BLaER1 treated with 17β-estradiol and CSF1 and Interleukin-3, amounts not matched to agents 10 nM and 100 nM (cell line): ENCODE results near the gene MRPL20.
"Not testable (repeated sequence)": the region's sequence is repeated elsewhere in the genome, so short reads cannot be mapped to it uniquely, and the experiment has no call there.

Experiments used
- H3K27ac ChIP-seq, 11 experiments: shearing (Covaris generic); formaldehyde crosslinking; 2 replicates each; pipeline ENCODE4 v1.8.1; 2022
- H3K27me3 ChIP-seq, 11 experiments: shearing (Covaris generic); formaldehyde crosslinking; 2 replicates each; pipeline ENCODE4 v1.8.1; 2022
- H3K36me3 ChIP-seq, 11 experiments: shearing (Covaris generic); formaldehyde crosslinking; 2 replicates each; pipeline ENCODE4 v1.8.1; 2022
- H3K4me1 ChIP-seq, 10 experiments: shearing (Covaris generic); formaldehyde crosslinking; 2 replicates each; pipeline ENCODE4 v1.8.1; 2022
- H3K4me2 ChIP-seq, 11 experiments: shearing (Covaris generic); formaldehyde crosslinking; 2 replicates each; pipeline ENCODE4 v1.8.1; 2022
- H3K4me3 ChIP-seq, 10 experiments: shearing (Covaris generic); formaldehyde crosslinking; 2 replicates each; pipeline ENCODE4 v1.8.1; 2022
- H3K9ac ChIP-seq, 11 experiments: shearing (Covaris generic); formaldehyde crosslinking; 2 replicates each; pipeline ENCODE4 v1.8.1; 2022
- H3K9me3 ChIP-seq, 11 experiments: shearing (Covaris generic); formaldehyde crosslinking; replicated peaks in 1 of 11; 2 replicates each; pipeline ENCODE4 v1.8.1; 2022
- H4K20me1 ChIP-seq, 11 experiments: shearing (Covaris generic); formaldehyde crosslinking; 2 replicates each; pipeline ENCODE4 v1.8.1; 2022
- Cebpa-rat ChIP-seq, 11 experiments: shearing (Covaris generic); IDR thresholded peaks; 2 replicates each; pipeline ENCODE4 v1.8.1; 2022

The MRPL20 gene

GRCh38 chr1:1391225-1391624 lies 15.9 kb downstream of the MRPL20 start:
- Histone ChIP-seq H4K20me1 (peaks cover 29 to 98% (median 70%) of the 10 kb centered on the region in 11 experiments; a peak in 20 of 22 replicates), H3K4me2 (peak overlapping the region in 1 of 11 experiments; percentile 13; a peak in 2 of 22 replicates), H3K9ac (0 out of 22 replicates have a peak overlapping the region, but pooled peaks of 1 of the 11 experiments have one; percentile 15), H3K27ac (no peak overlapping the region), H3K9me3 (peaks cover 0 to 5% (median 0%) of the 10 kb centered on the region in 11 experiments; a peak in 2 of 22 replicates), H3K36me3 (peaks cover 100% of the 10 kb centered on the region in 11 experiments), H3K4me1 (peaks cover 0 to 32% (median 16%) of the 10 kb centered on the region in 10 experiments; a peak in 14 of 20 replicates), H3K4me3 (no peak overlapping the region), H3K27me3 (no peaks in the 10 kb centered on the region)
- no peak for TF ChIP-seq Cebpa-rat (IDR thresholded peaks at IDR 0.05)

- H3K27ac ChIP-seq: no peak overlapping the region
- H3K4me3 ChIP-seq: no peak overlapping the region
- no peaks in the 10 kb centered on the region for H3K27me3 ChIP-seq
- H3K9ac ChIP-seq: no peak overlapping the region; a peak in 2 of 22 replicates
- peaks cover 100% of the 10 kb centered on the region in 11 experiments for H3K36me3 ChIP-seq
- H3K9me3 ChIP-seq: peaks cover 0 to 5% (median 0%) of the 10 kb centered on the region in 11 experiments; a peak in 2 of 22 replicates
- H3K4me1 ChIP-seq: peaks cover 0 to 26% (median 14%) of the 10 kb centered on the region in 10 experiments; a peak in 14 of 20 replicates
- peaks cover 26 to 98% (median 71%) of the 10 kb centered on the region in 11 experiments; a peak in 20 of 22 replicates for H4K20me1 ChIP-seq
- peak overlapping the region in 2 of 11 experiments; percentile 13 to 55; a peak in 3 of 22 replicates for H3K4me2 ChIP-seq
- TF ChIP-seq Cebpa-rat (IDR thresholded peaks at IDR 0.05): no peak
Measured at GRCh38 chr1:1390675-1391074, 16.4 kb downstream of the MRPL20 start.

- H3K4me1 ChIP-seq: peaks cover 0 to 29% (median 18%) of the 10 kb centered on the region in 10 experiments; a peak in 14 of 20 replicates
- no peak overlapping the region for H3K4me2 ChIP-seq
- no peak for TF ChIP-seq Cebpa-rat (IDR thresholded peaks at IDR 0.05)
- peaks cover 87 to 100% (median 98%) of the 10 kb centered on the region in 11 experiments for H3K36me3 ChIP-seq
- H3K4me3 ChIP-seq: no peak overlapping the region
- H3K9me3 ChIP-seq: peaks cover 0 to 5% (median 0%) of the 10 kb centered on the region in 11 experiments; a peak in 2 of 22 replicates
- H3K27me3 ChIP-seq: no peaks in the 10 kb centered on the region
- no peak overlapping the region for H3K9ac ChIP-seq
- H4K20me1 ChIP-seq: peaks cover 18 to 98% (median 61%) of the 10 kb centered on the region in 11 experiments; a peak in 20 of 22 replicates
- no peak overlapping the region for H3K27ac ChIP-seq
Measured at GRCh38 chr1:1388078-1388472, 19.0 kb downstream of the MRPL20 start.

GRCh38 chr1:1387098-1388077 lies 19.7 kb downstream of the MRPL20 start:
- Histone ChIP-seq H3K27me3 (no peaks in the 10 kb centered on the region), H4K20me1 (peaks cover 12 to 98% (median 61%) of the 10 kb centered on the region in 11 experiments; a peak in 19 of 22 replicates), H3K9ac (no peak overlapping the region), H3K27ac (no peak overlapping the region), H3K4me3 (no peak overlapping the region), H3K4me1 (peaks cover 0 to 29% (median 18%) of the 10 kb centered on the region in 10 experiments; a peak in 14 of 20 replicates), H3K9me3 (peaks cover 0 to 5% (median 0%) of the 10 kb centered on the region in 11 experiments; a peak in 2 of 22 replicates), H3K4me2 (no peak overlapping the region), H3K36me3 (peaks cover 81 to 100% (median 91%) of the 10 kb centered on the region in 11 experiments)
- no peak for TF ChIP-seq Cebpa-rat (IDR thresholded peaks at IDR 0.05)

GRCh38 chr1:1385931-1386330 lies 21.2 kb downstream of the MRPL20 start:
- Histone ChIP-seq H3K4me2 (no peak overlapping the region), H3K4me3 (no peak overlapping the region), H4K20me1 (peaks cover 1 to 98% (median 60%) of the 10 kb centered on the region in 11 experiments; a peak in 19 of 22 replicates), H3K27ac (no peak overlapping the region), H3K36me3 (peaks cover 81 to 100% (median 89%) of the 10 kb centered on the region in 11 experiments), H3K4me1 (peaks cover 0 to 25% (median 12%) of the 10 kb centered on the region in 10 experiments; a peak in 14 of 20 replicates), H3K9ac (no peak overlapping the region), H3K9me3 (peaks cover 0 to 5% (median 0%) of the 10 kb centered on the region in 11 experiments; a peak in 2 of 22 replicates), H3K27me3 (no peaks in the 10 kb centered on the region)
- TF ChIP-seq Cebpa-rat (IDR thresholded peaks at IDR 0.05): no peak

GRCh38 chr1:1385339-1385738 lies 21.8 kb downstream of the MRPL20 start:
- not testable (repeated sequence) for H3K27ac ChIP-seq, H3K9ac ChIP-seq, H3K4me2 ChIP-seq, H3K4me3 ChIP-seq, H3K9me3 ChIP-seq, H3K27me3 ChIP-seq
- H3K36me3 ChIP-seq: peaks cover 78 to 100% (median 89%) of the 10 kb centered on the region in 11 experiments
- H4K20me1 ChIP-seq: peaks cover 0 to 98% (median 66%) of the 10 kb centered on the region in 11 experiments; a peak in 19 of 22 replicates
- peaks cover 0 to 20% (median 6%) of the 10 kb centered on the region in 10 experiments; a peak in 12 of 20 replicates for H3K4me1 ChIP-seq

- H3K4me3 ChIP-seq: no peak overlapping the region
- no peak overlapping the region; a peak in 2 of 22 replicates for H3K9ac ChIP-seq
- H3K4me1 ChIP-seq: peaks cover 0 to 14% (median 4%) of the 10 kb centered on the region in 10 experiments; a peak in 15 of 20 replicates
- H4K20me1 ChIP-seq: peaks cover 0 to 63% (median 53%) of the 10 kb centered on the region in 11 experiments; a peak in 19 of 22 replicates
- H3K36me3 ChIP-seq: peaks cover 38 to 74% (median 56%) of the 10 kb centered on the region in 11 experiments
- H3K4me2 ChIP-seq: no peak overlapping the region
- no peaks in the 10 kb centered on the region for H3K27me3 ChIP-seq
- H3K9me3 ChIP-seq: no peaks in the 10 kb centered on the region
- TF ChIP-seq Cebpa-rat (IDR thresholded peaks at IDR 0.05): no peak
- H3K27ac ChIP-seq: no peak overlapping the region
Measured at GRCh38 chr1:1381294-1381693, 25.8 kb downstream of the MRPL20 start.

- peaks cover 0 to 59% (median 48%) of the 10 kb centered on the region in 11 experiments; a peak in 19 of 22 replicates for H4K20me1 ChIP-seq
- no peak overlapping the region for H3K4me2 ChIP-seq
- H3K4me3 ChIP-seq: no peak overlapping the region
- no peaks in the 10 kb centered on the region for H3K27me3 ChIP-seq
- peaks cover 4 to 18% (median 8%) of the 10 kb centered on the region in 10 experiments; a peak in 18 of 20 replicates for H3K4me1 ChIP-seq
- no peaks in the 10 kb centered on the region for H3K9me3 ChIP-seq
- TF ChIP-seq Cebpa-rat (IDR thresholded peaks at IDR 0.05): no peak
- H3K9ac ChIP-seq: no peak overlapping the region; a peak in 2 of 22 replicates
- H3K27ac ChIP-seq: no peak overlapping the region
- H3K36me3 ChIP-seq: peaks cover 34 to 74% (median 56%) of the 10 kb centered on the region in 11 experiments
Measured at GRCh38 chr1:1380860-1381259, 26.2 kb downstream of the MRPL20 start.
